ENCODE measurements around the gene RAPGEF6. TPM values are rescaled to one million over a fixed set of nuclear protein-coding genes. Genes with fewer than 3 reads are reported as not detected.

Gene RAPGEF6
- total and polyA plus RNA-seq, 9 of the 15 experiments (the other 6 are each of a cell fraction or from before 2014, with no cell fraction given) = 2.7 to 23.4 (median 12.7) TPM

GRCh38 chr5:131550606-131551005, 84.4 kb downstream of the RAPGEF6 start:
- no peaks in the 10 kb centered on the region for H3K27me3 ChIP-seq (ENCODE audit: control insufficient read depth in 2 of 2, insufficient read depth in 2 of 2, low read length in 2 of 2)
- no peak overlapping the region for H3K27ac ChIP-seq (ENCODE audit: extremely low read depth, low read depth, low read length)
- H3K4me3 ChIP-seq = no peak overlapping the region
- ChIA-PET CTCF (ENCODE audit: low intra/inter-chr PET ratio) (no interaction called here), POLR2A (interaction anchor here (0.5 kb wide), 1 partner anchor 1195 kb away, joined by 4 read pairs; no protein-coding TSS in a partner anchor)
- no peak overlapping the region for H3K9ac ChIP-seq (ENCODE audit: insufficient read depth in 1 of 2, low read depth in 2 of 2, low read length in 2 of 2)
- H4K20me1 ChIP-seq (replicated peaks; ENCODE audit: control insufficient read depth, insufficient read depth, low read length) = no peaks in the 10 kb centered on the region
- in situ Hi-C loops (cut with MboI) (no loop called here), intact Hi-C loops (cut with micrococcal nuclease) (no loop called here)
- H3K9me1 ChIP-seq (ENCODE audit: control insufficient read depth, insufficient read depth, low read length) = no peaks in the 10 kb centered on the region
- 67% methylated on average over 2 of the region's 2 CpGs for WGBS (ENCODE audit: insufficient coverage, low coverage, missing lambda C conversion rate)
- H3K9me3 ChIP-seq (replicated peaks; ENCODE audit: control insufficient read depth, insufficient read depth, low read depth, low read length) = no peaks in the 10 kb centered on the region
- no peaks in the 10 kb centered on the region for H3K79me2 ChIP-seq (ENCODE audit: control insufficient read depth, insufficient read depth, low read length)
- no peak for DNase-seq (ENCODE audit: extremely low read depth in 1 of 4, low spot score in 3 of 4)
- peaks cover 25% of the 10 kb centered on the region; the same call in 2 of the 3 replicates for H3K36me3 ChIP-seq (ENCODE audit: control insufficient read depth, insufficient read depth, low read length)
- no peak overlapping the region for H2AFZ ChIP-seq (ENCODE audit: low read depth, low read length)
- no peaks in the 10 kb centered on the region for H3K4me1 ChIP-seq (replicated peaks in 1 of 2; ENCODE audit: control insufficient read depth in 2 of 2, insufficient read depth in 2 of 2, low read length in 2 of 2)
- H3K4me2 ChIP-seq (ENCODE audit: insufficient read depth, low read length) = no peak overlapping the region
- ATAC-seq = no peak
- FAIRE-seq = no peak
- no TSS peak for BruUV-seq (replicated peaks)
- no peak for TF ChIP-seq RNF2 (IDR thresholded peaks at IDR 0.05)
- TF ChIP-seq, protein P1, sequence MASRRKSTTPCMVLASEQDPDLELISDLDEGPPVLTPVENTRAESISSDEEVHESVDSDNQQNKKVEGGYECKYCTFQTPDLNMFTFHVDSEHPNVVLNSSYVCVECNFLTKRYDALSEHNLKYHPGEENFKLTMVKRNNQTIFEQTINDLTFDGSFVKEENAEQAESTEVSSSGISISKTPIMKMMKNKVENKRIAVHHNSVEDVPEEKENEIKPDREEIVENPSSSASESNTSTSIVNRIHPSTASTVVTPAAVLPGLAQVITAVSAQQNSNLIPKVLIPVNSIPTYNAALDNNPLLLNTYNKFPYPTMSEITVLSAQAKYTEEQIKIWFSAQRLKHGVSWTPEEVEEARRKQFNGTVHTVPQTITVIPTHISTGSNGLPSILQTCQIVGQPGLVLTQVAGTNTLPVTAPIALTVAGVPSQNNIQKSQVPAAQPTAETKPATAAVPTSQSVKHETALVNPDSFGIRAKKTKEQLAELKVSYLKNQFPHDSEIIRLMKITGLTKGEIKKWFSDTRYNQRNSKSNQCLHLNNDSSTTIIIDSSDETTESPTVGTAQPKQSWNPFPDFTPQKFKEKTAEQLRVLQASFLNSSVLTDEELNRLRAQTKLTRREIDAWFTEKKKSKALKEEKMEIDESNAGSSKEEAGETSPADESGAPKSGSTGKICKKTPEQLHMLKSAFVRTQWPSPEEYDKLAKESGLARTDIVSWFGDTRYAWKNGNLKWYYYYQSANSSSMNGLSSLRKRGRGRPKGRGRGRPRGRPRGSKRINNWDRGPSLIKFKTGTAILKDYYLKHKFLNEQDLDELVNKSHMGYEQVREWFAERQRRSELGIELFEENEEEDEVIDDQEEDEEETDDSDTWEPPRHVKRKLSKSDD (conservative IDR thresholded peaks at IDR 0.05; ENCODE audit: low read length) = no peak
- no peak for TF ChIP-seq PRDM10 (IDR thresholded peaks at IDR 0.05; ENCODE audit: partially characterized antibody)
- TF ChIP-seq ZNF583 (CRISPR knock-in tag; IDR thresholded peaks at IDR 0.05) = no peak
- TF ChIP-seq MTA3 (IDR thresholded peaks at IDR 0.05; ENCODE audit: borderline replicate concordance) = no peak
- no peak for TF ChIP-seq CAMTA2 (CRISPR knock-in tag; conservative IDR thresholded peaks at IDR 0.05)
- no peak for TF ChIP-seq SMARCA5 (IDR thresholded peaks at IDR 0.05)
- no peak for TF ChIP-seq SREBF2 (CRISPR knock-in tag; IDR thresholded peaks at IDR 0.05)
- no peak for TF ChIP-seq E4F1 (CRISPR knock-in tag; IDR thresholded peaks at IDR 0.05; ENCODE audit: borderline replicate concordance)
- TF ChIP-seq, protein P2, sequence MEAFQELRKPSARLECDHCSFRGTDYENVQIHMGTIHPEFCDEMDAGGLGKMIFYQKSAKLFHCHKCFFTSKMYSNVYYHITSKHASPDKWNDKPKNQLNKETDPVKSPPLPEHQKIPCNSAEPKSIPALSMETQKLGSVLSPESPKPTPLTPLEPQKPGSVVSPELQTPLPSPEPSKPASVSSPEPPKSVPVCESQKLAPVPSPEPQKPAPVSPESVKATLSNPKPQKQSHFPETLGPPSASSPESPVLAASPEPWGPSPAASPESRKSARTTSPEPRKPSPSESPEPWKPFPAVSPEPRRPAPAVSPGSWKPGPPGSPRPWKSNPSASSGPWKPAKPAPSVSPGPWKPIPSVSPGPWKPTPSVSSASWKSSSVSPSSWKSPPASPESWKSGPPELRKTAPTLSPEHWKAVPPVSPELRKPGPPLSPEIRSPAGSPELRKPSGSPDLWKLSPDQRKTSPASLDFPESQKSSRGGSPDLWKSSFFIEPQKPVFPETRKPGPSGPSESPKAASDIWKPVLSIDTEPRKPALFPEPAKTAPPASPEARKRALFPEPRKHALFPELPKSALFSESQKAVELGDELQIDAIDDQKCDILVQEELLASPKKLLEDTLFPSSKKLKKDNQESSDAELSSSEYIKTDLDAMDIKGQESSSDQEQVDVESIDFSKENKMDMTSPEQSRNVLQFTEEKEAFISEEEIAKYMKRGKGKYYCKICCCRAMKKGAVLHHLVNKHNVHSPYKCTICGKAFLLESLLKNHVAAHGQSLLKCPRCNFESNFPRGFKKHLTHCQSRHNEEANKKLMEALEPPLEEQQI (IDR thresholded peaks at IDR 0.05) = no peak
- TF ChIP-seq CBX1 (IDR thresholded peaks at IDR 0.05; ENCODE audit: low read depth) = no peak

Data from K562 (cell line).